Testis (tissue), 3 donors: ENCODE data around the gene CLEC2B. TPM values are rescaled to one million over a fixed set of nuclear protein-coding genes. Genes with fewer than 3 reads are reported as not detected.

Experiments used
- DNase-seq: peaks from one replicate; pipeline ENCODE4 v3.0.0-alpha.2; 2019
- H3K27ac ChIP-seq, 2 donors: fragments of 200-600 bp; sonication (generic); one replicate each; pipeline ENCODE4 v1.5.1; 2019
- H3K27me3 ChIP-seq: fragments of 200-600 bp; sonication (generic); one replicate; pipeline ENCODE4 v1.5.1; 2019
- H3K36me3 ChIP-seq: fragments of 200-600 bp; sonication (generic); one replicate; pipeline ENCODE4 v1.5.1; 2017; ENCODE audit warnings: low read depth; ENCODE audit errors: missing control alignments
- H3K4me1 ChIP-seq: fragments of 200-600 bp; sonication (generic); one replicate; pipeline ENCODE4 v1.5.1; 2019
- H3K4me3 ChIP-seq, 2 donors: fragments of 200-600 bp; sonication (generic); one replicate each; pipeline ENCODE4 v1.5.1; 2017 to 2019
- H3K9me3 ChIP-seq: fragments of 200-600 bp; sonication (generic); one replicate; pipeline ENCODE4 v1.5.1; 2017
- CTCF ChIP-seq, 3 experiments: fragments of 450-650 bp in 2 of 3; fragments of 200-600 bp in 1 of 3; sonication (generic) in 1 of 3; IDR thresholded peaks; one replicate each; pipeline ENCODE4 v1.5.1; 2016 to 2019; ENCODE audit warnings: antibody characterized with exemption in 3 of 3, mild to moderate bottlenecking in 2 of 3, moderate library complexity in 1 of 3
- POLR2A ChIP-seq: fragments of 450-650 bp; IDR thresholded peaks from one replicate; pipeline ENCODE4 v1.6.1; 2017; ENCODE audit warnings: antibody characterized with exemption, mild to moderate bottlenecking, moderate library complexity
- WGBS, 2 donors: methylation state at CpG; one replicate each; pipeline ENCODE4 v1.1.5; 2018; 5-methylcytosine and 5-hydroxymethylcytosine counted together
- intact Hi-C: fragments of 100-400 bp; cut with DNase I; formaldehyde crosslinking; loops from one replicate; pipeline ENCODE4 v1.15.1; 2023; ENCODE audit warnings: low total_unique reads
- polyA plus RNA-seq: library from polyadenylated mRNA; stranded (reverse); fragments of 350-450 nt; fragmentation: Illumina TruSeq; extraction: RNeasy Lipid Tissue Mini Kit (QIAGEN cat#74804); gene quantifications from one replicate; pipeline ENCODE4 v1.2.3, GENCODE V29; 2014; ENCODE audit warnings: low read depth, low replicate concordance; ENCODE audit not compliant: insufficient read depth
- total RNA-seq, 2 donors: library from RNA; depleted of rRNA; stranded (reverse); fragments of >200 nt; gene quantifications; one replicate each; pipeline ENCODE4 v1.2.3, GENCODE V29; 2016

The CLEC2B gene
- total and polyA plus RNA-seq, 3 donors from 2014 or later: 1.2 to 5.1 (median 3.3) TPM

- no peaks in the 10 kb centered on the region for H3K4me1 ChIP-seq
- peak overlapping the region; percentile 30 to 31 for H3K4me3 ChIP-seq
- H3K9me3 ChIP-seq: no peaks in the 10 kb centered on the region
- no peaks in the 10 kb centered on the region for H3K27me3 ChIP-seq
- WGBS, 2 donors: 38 to 45% methylated on average over 14 to 30 of the region's 32 CpGs
- no peak overlapping the region for H3K27ac ChIP-seq
- DNase-seq: peak; percentile 86
- TF ChIP-seq CTCF (IDR thresholded peaks at IDR 0.05) (peak; percentile 30 to 82 (median 67)), POLR2A (no peak)
- H3K36me3 ChIP-seq: no peaks in the 10 kb centered on the region
- intact Hi-C loops: no loop called here
These were observed 55.0 kb downstream of the CLEC2B start for GRCh38 chr12:9813821-9814798.

GRCh38 chr12:9811621-9812020 lies 57.5 kb downstream of the CLEC2B start:
- intact Hi-C loops: no loop called here
- TF ChIP-seq POLR2A (no peak), CTCF (IDR thresholded peaks at IDR 0.05) (no peak)
- H3K27ac ChIP-seq: no peak overlapping the region

GRCh38 chr12:9810671-9811070 lies 58.5 kb downstream of the CLEC2B start:
- no peak overlapping the region for H3K27ac ChIP-seq
- TF ChIP-seq CTCF (IDR thresholded peaks at IDR 0.05) (no peak), POLR2A (no peak)
- no peaks in the 10 kb centered on the region for H3K9me3 ChIP-seq
- intact Hi-C loops: no loop called here
- H3K27me3 ChIP-seq: no peaks in the 10 kb centered on the region
- DNase-seq: no peak
- H3K36me3 ChIP-seq: no peaks in the 10 kb centered on the region
- H3K4me1 ChIP-seq: no peaks in the 10 kb centered on the region
- H3K4me3 ChIP-seq: no peak overlapping the region
- 70 to 79% methylated on average over 2 of the region's 2 CpGs for WGBS, 2 donors

More at GRCh38 chr12:9811621-9812020, 57.5 kb downstream of the CLEC2B start:
- no peak for DNase-seq
- Histone ChIP-seq H3K9me3 (no peaks in the 10 kb centered on the region), H3K4me1 (no peaks in the 10 kb centered on the region), H3K4me3 (no peak overlapping the region), H3K27me3 (no peaks in the 10 kb centered on the region), H3K36me3 (no peaks in the 10 kb centered on the region)
- 70 to 73% methylated on average over 5 of the region's 5 CpGs for WGBS, 2 donors

- Histone ChIP-seq H3K9me3 (no peaks in the 10 kb centered on the region), H3K27ac (no peak overlapping the region), H3K4me1 (no peaks in the 10 kb centered on the region), H3K36me3 (no peaks in the 10 kb centered on the region), H3K27me3 (no peaks in the 10 kb centered on the region), H3K4me3 (no peak overlapping the region)
- no peak for DNase-seq
- TF ChIP-seq CTCF (IDR thresholded peaks at IDR 0.05): no peak
- TF ChIP-seq POLR2A: no peak
- intact Hi-C loops: no loop called here
These were observed 59.3 kb downstream of the CLEC2B start for GRCh38 chr12:9809866-9810265.
